NOMO-1 (cell line): ENCODE measurements around the gene UGT1A5.

Experiments used
- DNase-seq, 2 experiments: peaks; one replicate each; lab custom pipeline; 2025; ENCODE audit not compliant: unreplicated experiment in 2 of 2; lab: John Stamatoyannopoulos, UW

Gene UGT1A5

DNA sequence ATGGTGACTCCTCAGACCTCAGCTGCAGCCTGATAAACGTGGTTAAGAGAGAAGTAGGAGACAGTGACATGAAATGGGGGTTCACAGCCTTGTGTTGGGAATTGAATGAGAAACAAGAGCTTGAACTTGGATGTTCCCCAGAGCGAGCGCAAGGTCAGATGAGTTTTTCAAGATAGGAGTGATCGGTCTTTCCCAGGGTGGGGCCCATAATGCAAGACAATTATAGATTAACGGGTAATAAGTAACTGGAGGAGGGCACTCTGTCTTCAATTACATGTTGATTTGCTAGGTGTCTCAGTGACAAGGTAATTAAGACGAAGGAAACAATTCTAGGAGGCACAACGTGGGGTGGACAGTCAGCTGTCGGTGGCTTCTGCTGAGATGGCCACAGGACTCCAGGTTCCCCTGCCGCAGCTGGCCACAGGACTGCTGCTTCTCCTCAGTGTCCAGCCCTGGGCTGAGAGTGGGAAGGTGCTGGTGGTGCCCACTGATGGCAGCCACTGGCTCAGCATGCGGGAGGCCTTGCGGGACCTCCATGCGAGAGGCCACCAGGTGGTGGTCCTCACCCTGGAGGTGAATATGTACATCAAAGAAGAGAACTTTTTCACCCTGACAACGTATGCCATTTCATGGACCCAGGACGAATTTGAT, at the start of gene UGT1A5:
TSS of gene UGT1A5 (plus strand) at position 297 of the 651 bp plus-strand sequence. CDS start at position 382, 85 bp downstream.
- DNase-seq, result no peak

DNA sequence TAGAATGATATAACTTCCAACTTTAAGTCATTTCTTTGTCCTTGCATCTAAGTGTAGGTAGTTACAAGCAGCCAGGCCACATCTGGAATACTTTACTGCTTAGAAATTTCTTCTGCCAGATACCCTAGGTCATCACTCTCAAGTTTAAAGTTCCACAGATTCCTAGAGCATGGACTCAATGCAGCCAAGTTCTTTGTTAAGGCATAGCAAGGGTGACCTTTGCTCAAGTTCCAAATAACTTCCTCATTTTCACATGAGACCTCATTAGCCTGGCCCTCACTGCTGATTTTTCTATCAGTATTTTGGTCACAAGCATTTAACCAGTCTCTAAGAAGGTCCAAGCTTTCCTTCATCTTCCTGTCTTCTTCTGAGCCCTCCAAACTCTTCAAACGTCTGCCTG, 48.8 kb upstream of the UGT1A5 start:
- no peak for DNase-seq

DNA sequence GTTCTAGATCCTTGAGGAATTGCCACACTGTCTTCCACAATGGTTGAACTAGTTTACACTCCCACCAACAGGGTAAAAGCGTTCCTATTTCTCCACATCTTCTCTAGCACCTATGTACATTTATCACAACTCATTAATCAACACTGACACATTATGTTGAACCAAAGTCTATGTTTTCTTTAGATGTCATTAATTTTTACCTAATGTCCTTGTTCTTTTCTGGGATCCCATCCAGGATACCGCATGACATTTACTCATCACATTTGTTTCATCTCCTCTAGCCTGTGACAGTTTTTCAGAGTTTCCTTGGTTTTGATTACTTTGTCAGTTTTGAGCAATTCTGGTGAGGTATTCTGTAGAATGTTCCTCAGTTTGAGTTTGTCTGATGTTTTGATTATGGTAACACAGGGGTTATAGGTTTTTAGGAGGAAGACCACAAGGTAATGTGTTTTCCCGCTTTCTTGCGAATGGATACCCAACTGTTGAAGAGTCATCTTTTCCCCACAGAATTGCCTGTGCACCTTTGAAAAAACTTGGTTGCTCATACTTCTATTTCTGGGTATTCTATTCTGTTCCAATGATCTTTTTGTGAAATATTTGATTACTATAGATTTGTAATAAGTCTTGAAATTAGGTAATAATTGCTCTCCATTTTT, 44.0 kb upstream of the UGT1A5 start:
- no peak for DNase-seq

DNA sequence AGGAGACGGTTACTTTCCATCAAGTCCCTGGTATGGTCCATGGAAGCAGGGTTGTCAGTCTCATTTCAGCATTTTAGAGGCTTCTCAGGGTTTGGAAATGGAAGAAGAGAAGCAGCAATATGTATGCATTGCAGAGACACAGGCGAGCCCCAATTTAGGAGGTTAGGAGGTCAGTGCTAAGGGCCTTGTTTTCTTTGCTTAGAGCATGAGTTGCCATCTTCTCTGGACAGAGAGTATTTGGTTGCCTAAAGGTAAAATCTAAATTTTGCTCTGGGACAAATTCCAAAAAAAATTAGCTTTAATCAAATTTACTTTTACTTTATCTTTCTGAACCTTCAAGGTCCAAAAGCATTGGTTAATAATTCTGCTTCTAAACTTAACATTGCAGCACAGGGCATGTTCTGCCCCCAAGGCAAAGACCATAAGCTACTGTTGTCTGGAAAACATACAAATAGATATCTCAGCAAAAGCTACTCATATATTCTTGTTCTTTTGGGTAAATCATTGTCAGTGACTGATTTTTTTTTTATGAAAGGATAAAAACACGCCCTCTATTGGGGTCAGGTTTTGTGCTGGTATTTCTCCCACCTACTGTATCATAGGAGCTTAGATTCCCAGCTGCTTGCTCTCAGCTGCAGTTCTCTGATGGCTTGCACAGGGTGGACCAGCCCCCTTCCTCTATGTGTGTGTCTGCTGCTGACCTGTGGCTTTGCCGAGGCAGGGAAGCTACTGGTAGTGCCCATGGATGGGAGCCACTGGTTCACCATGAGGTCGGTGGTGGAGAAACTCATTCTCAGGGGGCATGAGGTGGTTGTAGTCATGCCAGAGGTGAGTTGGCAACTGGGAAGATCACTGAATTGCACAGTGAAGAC, 41.2 kb upstream of the UGT1A5 start, which contains the start of gene UGT1A9:
TSS of gene UGT1A9 (plus strand) at position 609 of the 872 bp plus-strand sequence. CDS start at position 646, 37 bp downstream.
- no peak for DNase-seq

DNA sequence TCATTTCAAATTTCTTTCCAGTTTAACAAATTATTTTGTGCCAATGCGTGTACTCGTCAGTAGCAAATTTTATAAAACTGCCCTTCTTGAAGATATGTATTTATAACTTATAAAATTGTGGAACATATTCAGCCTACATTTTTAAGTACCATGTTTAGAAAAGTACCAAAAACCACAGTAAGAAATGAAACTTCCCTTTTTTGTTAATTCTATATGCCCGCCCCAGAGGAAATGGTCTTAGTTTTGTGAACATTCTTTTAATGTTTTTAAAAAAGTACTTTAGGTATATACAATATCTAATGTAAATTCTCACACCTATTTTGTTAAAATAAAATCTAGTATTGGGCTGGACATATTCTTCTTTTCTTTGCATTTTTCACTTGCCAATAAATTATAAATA, 39.8 kb upstream of the UGT1A5 start:
- DNase-seq, result peak; percentile 1 to 14

DNA sequence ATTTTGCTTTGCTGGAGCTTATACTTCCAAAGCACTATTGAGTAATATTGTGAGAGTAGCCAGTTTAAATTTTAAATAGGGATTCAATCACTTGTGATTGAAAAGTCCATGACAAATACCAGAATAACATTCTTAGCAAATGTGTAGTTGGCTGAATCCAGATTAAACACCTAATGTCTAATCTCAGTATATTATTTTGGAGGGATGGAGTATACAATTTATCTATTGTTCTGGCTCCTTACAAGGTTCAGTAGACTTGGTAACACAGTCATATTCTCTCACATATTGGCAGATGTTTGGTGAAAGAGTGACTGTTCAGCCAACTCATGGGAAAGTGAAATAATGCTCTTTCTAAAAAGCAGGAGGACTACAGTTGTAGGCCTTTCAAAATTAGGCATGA, 38.8 kb upstream of the UGT1A5 start:
- DNase-seq, result no peak

DNA sequence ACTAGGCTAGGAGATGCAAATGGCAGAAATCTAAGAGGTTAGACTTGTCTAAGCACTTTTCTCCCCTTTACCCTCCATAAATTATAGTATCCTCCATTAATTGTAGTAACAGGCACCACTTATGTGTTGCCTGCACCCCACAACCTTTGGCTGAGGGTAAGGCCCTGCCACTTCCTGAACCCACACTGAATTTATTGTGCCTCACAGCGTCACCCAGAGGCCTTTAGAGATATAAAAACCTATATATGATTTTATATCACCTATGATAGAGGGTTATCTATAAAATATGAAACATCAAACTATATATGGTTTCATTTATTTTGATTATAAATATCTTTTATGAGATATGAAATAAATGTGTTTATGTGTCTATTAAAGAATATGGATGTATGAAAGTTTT, 38.4 kb upstream of the UGT1A5 start:
- DNase-seq, result no peak

DNA sequence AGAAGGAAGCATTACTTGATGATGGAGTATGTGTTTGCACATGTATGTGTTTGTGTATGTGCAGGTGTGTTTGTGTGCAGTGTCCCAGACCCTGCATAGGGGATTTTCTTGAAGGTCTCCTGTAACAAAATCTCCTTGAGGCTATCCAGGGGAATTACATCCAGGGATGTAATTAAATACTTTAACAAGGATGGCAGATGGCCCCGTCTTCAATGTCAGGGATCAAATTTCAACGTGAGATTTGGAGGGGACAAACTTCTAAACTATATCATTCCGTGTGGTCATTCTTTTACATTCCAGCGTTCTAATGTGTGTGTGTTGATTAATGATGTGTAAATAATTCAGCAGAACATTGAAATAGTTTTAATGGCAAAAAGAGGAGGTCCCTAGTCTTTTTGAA, 37.7 kb upstream of the UGT1A5 start:
- DNase-seq, result no peak

DNA sequence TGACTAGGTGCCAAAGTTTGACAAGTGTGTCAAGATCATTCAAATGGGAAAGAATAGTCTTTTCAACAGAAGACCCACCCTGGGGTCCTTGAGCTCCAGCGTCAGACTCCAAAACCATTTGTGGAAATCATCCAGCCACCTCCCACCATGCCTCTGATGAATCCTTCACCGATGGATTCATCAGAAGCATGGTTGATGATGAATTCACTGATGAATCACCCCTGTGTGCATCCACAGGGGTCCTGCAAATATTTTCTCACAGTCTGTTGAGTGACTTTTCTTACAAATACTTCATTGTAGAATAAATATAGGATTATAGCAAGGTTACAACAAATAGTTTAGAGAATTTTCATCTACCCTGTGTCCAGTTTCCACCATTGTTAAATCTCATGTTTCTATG, 36.7 kb upstream of the UGT1A5 start:
- DNase-seq, result no peak

DNA sequence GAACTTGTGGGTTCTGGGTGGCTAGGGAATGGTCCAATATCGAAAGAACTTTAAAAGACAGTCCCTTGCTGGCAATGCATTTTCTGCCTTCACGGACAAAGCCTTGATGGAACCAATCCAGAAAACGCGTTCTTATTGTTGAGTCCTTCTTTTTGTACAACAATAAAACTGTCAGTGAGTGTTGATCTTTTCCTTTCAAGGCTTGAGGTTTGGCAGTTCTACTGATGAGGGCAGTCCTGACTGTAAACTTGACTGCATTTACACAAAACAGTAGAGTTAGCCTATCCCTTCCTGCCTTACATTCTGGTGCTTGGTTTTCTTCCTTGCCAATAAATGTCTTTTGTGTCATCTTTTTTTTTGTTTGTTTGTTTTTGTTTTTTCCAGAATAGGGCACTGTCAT, 33.5 kb upstream of the UGT1A5 start:
- DNase-seq, result no peak

DNA sequence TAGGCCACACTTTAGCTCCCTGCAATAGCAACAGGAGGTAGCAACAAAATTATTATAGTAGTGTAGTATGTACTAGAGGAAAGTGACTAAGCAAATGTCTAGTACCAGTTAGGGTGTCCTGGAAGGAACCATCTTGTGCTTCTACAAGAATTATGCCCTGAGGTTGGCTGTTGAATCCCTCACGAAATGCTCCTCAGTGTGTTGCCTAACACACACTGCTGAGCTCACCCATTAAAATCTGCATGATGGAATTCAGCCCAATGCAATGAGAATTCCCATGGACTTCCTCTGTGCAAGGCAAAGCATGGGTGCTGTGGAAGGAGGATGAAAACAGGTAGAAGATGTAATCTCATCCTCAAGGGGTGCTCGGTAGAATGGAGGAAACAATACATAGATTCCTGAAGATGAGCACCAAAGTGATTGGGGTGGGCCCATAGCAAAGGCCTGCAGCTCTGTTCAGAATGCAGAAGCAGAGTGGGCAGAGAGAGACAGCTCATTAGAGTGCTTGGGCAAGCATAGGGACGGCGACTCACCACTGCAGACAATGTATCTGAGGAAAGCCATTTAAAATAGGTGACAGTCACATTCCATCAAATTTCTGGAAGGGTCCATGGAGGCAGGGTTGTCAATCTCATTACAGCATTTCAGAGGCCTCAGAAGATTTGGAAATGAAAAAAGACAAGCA, 32.2 kb upstream of the UGT1A5 start:
- DNase-seq, result no peak

DNA sequence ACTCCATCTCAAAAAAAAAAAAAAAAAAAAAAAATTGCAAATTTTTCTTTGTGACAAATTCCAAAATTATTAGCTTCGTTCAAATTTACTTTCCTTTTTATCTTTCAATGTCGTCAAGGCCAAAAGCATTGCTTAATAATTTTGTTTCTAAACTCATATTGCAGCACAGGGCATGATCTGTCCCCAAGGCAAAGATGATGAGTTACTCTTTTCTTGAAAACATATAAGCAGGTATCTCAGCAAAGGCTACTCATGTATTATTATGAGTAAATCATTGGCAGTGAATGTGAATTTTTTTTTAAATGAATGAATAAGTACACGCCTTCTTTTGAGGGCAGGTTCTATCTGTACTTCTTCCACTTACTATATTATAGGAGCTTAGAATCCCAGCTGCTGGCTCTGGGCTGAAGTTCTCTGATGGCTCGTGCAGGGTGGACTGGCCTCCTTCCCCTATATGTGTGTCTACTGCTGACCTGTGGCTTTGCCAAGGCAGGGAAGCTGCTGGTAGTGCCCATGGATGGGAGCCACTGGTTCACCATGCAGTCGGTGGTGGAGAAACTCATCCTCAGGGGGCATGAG, 31.1 kb upstream of the UGT1A5 start, which contains the start of gene UGT1A7:
TSS of gene UGT1A7 (plus strand) at position 381 of the 579 bp plus-strand sequence. CDS start at position 418, 37 bp downstream.
- no peak for DNase-seq

DNA sequence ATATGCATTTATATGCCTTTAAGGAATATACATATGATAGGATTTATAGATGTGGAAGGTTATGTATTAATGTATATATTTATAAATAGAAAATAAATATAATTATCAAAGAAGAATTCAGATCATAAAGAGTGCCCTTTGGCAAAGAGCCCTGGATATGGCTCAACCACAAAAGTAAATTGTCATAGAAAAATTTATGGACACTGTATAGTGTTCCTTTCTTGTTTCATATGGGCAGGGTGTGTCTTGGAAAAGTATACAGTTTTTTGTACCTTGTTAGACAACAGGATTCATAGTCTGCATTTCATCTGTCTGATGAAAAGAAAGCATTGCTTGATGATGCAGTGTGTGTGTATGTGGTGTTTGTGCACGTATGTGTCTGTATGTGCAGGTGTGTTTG, 28.1 kb upstream of the UGT1A5 start:
- DNase-seq, result no peak

DNA sequence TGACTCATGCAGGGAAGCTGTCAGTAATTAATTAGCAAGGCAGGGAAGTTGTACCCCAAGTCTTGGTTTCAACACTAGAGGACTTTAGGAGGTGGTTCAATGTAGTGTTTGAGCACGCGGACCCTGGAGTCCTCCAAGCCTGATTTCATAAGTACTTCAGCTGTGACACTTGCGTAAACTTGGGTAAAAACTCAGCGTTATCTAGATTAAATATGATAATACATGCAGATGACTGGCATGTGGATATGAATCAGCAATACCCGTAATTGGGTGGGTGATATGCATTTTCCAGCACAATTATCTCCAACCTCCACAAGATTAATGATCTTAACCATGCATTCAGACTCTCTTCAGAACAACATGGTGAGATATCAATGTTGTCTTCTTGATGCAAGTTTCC, 25.8 kb upstream of the UGT1A5 start:
- no peak for DNase-seq

DNA sequence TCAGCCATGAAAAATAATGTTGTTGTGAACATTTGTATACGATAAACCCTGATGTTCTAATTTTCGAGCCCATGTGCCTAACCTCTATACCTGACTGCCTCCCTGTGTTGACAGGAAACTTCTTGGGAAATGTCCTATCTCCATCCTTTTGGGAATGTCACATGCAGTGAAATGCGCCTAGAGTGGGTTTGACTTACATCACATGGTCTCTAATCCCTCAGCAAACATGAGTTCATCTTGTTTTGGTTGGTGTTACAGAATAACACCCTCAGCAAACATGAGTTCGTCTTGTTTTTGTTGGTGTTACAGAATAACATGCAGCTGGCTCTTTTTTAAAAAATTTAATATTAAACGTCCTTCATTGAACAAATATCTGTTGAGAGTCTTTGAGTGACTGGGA, 24.4 kb upstream of the UGT1A5 start:
- DNase-seq, result no peak

DNA sequence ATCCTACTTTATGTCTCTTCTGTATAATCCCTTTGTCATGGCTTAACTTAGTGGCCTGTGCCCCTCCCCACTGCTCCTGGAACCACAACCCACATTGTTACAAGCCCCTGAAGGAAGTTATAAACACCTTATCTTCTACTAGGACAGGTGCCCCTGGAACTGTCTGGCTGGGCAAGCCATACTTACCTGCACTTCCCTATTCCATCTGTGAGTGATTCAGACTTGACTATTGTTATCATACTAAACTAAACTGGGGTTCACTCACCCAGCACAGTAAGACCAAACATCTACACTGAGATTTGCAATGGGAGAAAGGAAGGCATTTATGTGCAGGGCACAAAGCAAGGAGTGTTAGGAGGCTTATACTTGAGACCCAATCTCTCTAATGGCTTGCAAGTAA, 23.7 kb upstream of the UGT1A5 start:
- no peak for DNase-seq

DNA sequence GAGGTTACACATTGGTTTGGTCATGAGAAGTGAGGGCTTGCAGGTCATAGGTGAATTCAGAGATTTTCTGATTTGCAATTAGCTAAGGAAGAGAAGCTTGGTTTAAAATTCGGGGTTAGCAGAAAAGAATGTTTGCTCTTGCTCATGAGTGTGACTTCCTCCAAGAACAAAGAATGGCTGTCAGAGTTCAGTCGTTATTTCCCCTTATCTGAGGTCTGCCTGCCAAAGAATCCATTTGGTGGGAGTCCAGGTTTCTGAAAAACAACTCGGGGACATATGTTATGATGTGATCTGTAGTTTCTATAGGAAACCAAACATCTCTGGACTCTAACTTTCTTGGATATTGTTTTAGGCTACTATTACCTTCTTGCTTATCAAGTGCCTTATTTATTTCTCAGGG, 23.2 kb upstream of the UGT1A5 start:
- DNase-seq, result no peak

DNA sequence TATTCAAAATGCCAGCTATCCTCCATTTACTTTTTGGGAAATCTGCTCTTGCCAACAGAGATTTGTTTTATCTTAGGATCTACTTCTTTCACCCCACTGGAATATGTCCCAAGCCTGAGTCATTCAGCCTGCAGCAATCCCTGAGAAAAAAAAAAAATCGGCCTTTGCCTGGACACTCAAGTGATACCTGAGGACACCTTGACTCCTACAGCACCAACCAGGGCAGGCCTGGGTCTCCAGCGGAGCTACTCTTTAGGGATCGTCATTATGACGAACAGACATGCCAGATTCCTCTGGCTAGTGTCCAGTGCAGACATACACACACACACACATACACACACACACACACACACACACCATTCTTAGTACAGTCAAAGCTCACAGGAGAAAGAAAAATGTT, 22.3 kb upstream of the UGT1A5 start:
- no peak for DNase-seq

DNA sequence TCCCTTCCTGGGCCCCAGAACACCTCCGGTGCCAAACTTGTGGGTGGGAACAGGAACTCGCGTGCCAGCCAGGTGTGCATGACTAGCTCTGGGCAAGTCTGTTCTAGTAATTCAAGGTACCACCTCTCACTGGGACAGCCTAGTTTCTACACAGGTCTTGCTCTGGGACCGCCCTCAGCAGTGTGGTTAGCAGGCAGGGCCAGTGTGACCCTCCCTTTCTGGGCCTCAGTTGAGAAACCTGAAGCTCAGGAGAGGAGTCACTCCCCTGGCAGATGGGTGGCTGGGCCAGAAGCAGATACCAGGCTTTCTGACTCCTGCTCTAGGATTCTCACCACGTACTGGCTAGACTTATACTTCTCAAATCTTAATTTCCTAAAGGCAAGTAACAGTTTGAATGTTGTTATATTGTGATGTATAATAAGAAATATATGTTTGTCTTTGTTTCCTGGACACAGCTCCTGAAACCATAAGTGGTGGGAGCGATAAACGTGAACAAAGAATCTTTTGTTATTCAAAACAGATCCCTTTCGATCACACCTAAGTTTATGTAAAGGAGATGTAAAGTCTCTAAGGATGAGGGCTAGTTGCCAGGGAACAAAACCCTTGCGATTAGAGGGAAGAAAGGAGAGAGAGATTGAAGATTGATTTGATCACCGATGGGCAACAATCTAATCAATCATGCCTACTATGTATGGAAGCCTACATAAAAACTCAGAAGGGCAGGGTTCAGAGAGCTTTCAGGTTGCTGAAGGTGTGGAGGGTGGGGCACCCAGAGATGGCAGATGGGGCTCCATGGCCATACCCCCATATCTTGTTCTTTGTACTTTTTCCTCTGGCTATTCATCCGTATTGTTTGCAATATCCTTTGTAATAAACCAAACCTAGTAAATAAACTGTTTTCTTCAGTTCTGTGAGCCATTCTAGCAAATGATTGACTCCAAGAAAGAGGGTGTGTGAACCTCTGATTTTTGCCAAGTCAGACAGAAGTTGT, 21.0 kb upstream of the UGT1A5 start:
- DNase-seq, result no peak
